K562 (cell line): ENCODE measurements around the gene RASAL3. TPM values are rescaled to one million over a fixed set of nuclear protein-coding genes. Genes with fewer than 3 reads are reported as not detected.

ENCODE experiments used
- CBFA2T3 ChIP-seq: fragments of 450-650 bp; IDR thresholded peaks from 2 replicates; pipeline ENCODE4 v1.6.1; 2017
- CREB3L1 ChIP-seq: fragments of 450-650 bp; IDR thresholded peaks from 2 replicates; pipeline ENCODE4 v1.6.1; 2014; ENCODE audit warnings: low read depth, mild to moderate bottlenecking, moderate library complexity, borderline replicate concordance
- KLF13 ChIP-seq: fragments of 450-650 bp; IDR thresholded peaks from 2 replicates; pipeline ENCODE4 v1.6.1; 2016; ENCODE audit warnings: missing genetic modification characterization, low read depth, mild to moderate bottlenecking, missing compliant biosample characterization, moderate library complexity, borderline replicate concordance
- MLLT1 ChIP-seq, 2 experiments: fragments of 450-650 bp; IDR thresholded peaks; 2 replicates each; pipeline ENCODE4 v1.6.1; 2016
- POLR2G ChIP-seq: fragments of 200-400 bp; formaldehyde crosslinking; IDR thresholded peaks from 2 replicates; pipeline ENCODE4 v1.6.1; 2017; ENCODE audit warnings: low read depth, mild to moderate bottlenecking, antibody characterized with exemption, low read length, moderate library complexity
- SIX5 ChIP-seq, 2 experiments: IDR thresholded peaks; 2 replicates each; pipeline ENCODE4 v1.6.1; 2011; ENCODE audit warnings: low read length in 2 of 2, borderline replicate concordance in 1 of 2, low read depth in 1 of 2, mild to moderate bottlenecking in 1 of 2, moderate library complexity in 1 of 2; ENCODE audit not compliant: insufficient read depth in 1 of 2
- THRB ChIP-seq: fragments of 450-650 bp; formaldehyde crosslinking; conservative IDR thresholded peaks from 2 replicates; pipeline ENCODE4 v1.4.0; 2022; ENCODE audit warnings: mild to moderate bottlenecking, missing genetic modification characterization
- TSHZ1 ChIP-seq: fragments of 250-450 bp; sonication (Bioruptor Pico); IDR thresholded peaks from 2 replicates; pipeline ENCODE4 v1.4.0; 2020; ENCODE audit warnings: mild to moderate bottlenecking, moderate library complexity
- ZBTB9 ChIP-seq: fragments of 450-650 bp; formaldehyde crosslinking; IDR thresholded peaks from 2 replicates; pipeline ENCODE4 v1.4.0; 2020; ENCODE audit warnings: mild to moderate bottlenecking, moderate library complexity
- ZNF232 ChIP-seq: sonication (generic); formaldehyde crosslinking; IDR thresholded peaks from 2 replicates; pipeline ENCODE4 v1.8.0; 2022; ENCODE audit warnings: mild to moderate bottlenecking, missing genetic modification reagents
- ZNF395 ChIP-seq: fragments of 200-800 bp; sonication (Bioruptor generic); IDR thresholded peaks from 2 replicates; pipeline ENCODE4 v1.6.1; 2017; ENCODE audit warnings: missing genetic modification characterization, missing compliant biosample characterization
- ZNF780A ChIP-seq: fragments of 250-450 bp; sonication (Bioruptor Pico); IDR thresholded peaks from 2 replicates; pipeline ENCODE4 v1.5.0; 2021; ENCODE audit warnings: mild to moderate bottlenecking
- polyA plus RNA-seq, 8 experiments: library from polyadenylated mRNA; depleted of rRNA in 4 of 8; stranded (reverse) in 5 of 8; unstranded in 3 of 8; fragments of >200 nt; fragmentation: Nextera tagmentation in 2 of 8; fragmentation: Illumina TruSeq in 1 of 8; extraction: Ambion mirVana in 2 of 8; extraction: Trizol in 1 of 8; gene quantifications; 2 replicates each; pipeline versions ENCODE4 v1.2.1 to v1.2.3, GENCODE V29; 2011 to 2014; ENCODE audit warnings: inconsistent platforms in 1 of 8, missing spikeins in 1 of 8
- total RNA-seq, 7 experiments: library from RNA; depleted of rRNA in 6 of 7; stranded (reverse); fragments of >200 nt in 6 of 7; fragmentation: Illumina TruSeq in 2 of 7; extraction: Trizol in 2 of 7; gene quantifications; 2 replicates each; pipeline versions ENCODE4 v1.2.1 to v1.2.3, GENCODE V29; 2011 to 2021; ENCODE audit warnings: low replicate concordance in 1 of 7

The RASAL3 gene
- total and polyA plus RNA-seq, 9 of the 15 experiments (the other 6 are each of a cell fraction or from before 2014, with no cell fraction given), result 0.07 to 0.44 TPM; not detected in 7

- TF ChIP-seq THRB (CRISPR knock-in tag) (peak; percentile 89), POLR2G (peak; percentile 95), ZNF395 (CRISPR knock-in tag) (peak; percentile 76), ZNF232 (0 out of 2 replicates have a peak, but pooled peaks have one; percentile 81), TSHZ1 (CRISPR knock-in tag) (no peak), CBFA2T3 (no peak), ZNF780A (CRISPR knock-in tag) (no peak), SIX5 (IDR thresholded peaks at IDR 0.05; ENCODE audit: borderline replicate concordance in 1 of 2, insufficient read depth in 1 of 2, low read depth in 1 of 2, low read length in 2 of 2) (no peak), KLF13 (tag) (0 out of 2 replicates have a peak, but pooled peaks have one; percentile 8), ZBTB9 (CRISPR knock-in tag) (0 out of 2 replicates have a peak, but pooled peaks have one; percentile 29), MLLT1 (IDR thresholded peaks at IDR 0.05) (peak; percentile 74 to 98), CREB3L1 (0 out of 2 replicates have a peak, but pooled peaks have one; percentile 41)
These were observed 45.5 kb downstream of the RASAL3 start, which contains the start of gene AKAP8L (continued) for GRCh38 chr19:15418579-15419412.
